WTC11 (cell line): ENCODE data around the gene RCAN3. TPM values are rescaled to one million over a fixed set of nuclear protein-coding genes. Genes with fewer than 3 reads are reported as not detected.
A peak's percentile ranks its signal among the peaks of the same experiment; 100 is the strongest.

Source experiments
- ATAC-seq: fragments of 200-7000 bp; cut with Tn5 transposase; 2 replicates; pipeline ENCODE4 v1.10.0; 2021; ENCODE audit warnings: mild to moderate bottlenecking, moderate library complexity
- CTCF ChIA-PET: fragments of 300-600 bp; sonication (Branson Sonifier 250); formaldehyde crosslinking; loops from one replicate; lab custom pipeline; 2021; ENCODE audit warnings: antibody characterized with exemption; lab: Charles Lee
- POLR2A ChIA-PET: fragments of 350-600 bp; sonication (Branson Sonifier 250); formaldehyde crosslinking; loops from one replicate; lab custom pipeline; 2021; ENCODE audit warnings: antibody characterized with exemption; lab: Charles Lee
- DNase-seq: peaks from one replicate; pipeline ENCODE4 v3.0.0; 2021; ENCODE audit warnings: low spot score
- H3K27ac Mint-ChIP-seq: 2 replicates; pipeline ENCODE4 v1.8.0; 2021; ENCODE audit warnings: mixed read lengths
- H3K27me3 Mint-ChIP-seq: 2 replicates; pipeline ENCODE4 v1.8.0; 2021; ENCODE audit warnings: low read depth, mild to moderate bottlenecking, moderate library complexity, mixed read lengths
- H3K36me3 Mint-ChIP-seq: 2 replicates; pipeline ENCODE4 v1.8.0; 2021; ENCODE audit warnings: mixed read lengths
- H3K4me1 Mint-ChIP-seq: 2 replicates; pipeline ENCODE4 v1.8.0; 2022; ENCODE audit warnings: mixed read lengths
- H3K4me3 Mint-ChIP-seq: 2 replicates; pipeline ENCODE4 v1.8.0; 2021; ENCODE audit warnings: mild to moderate bottlenecking, moderate library complexity, mixed read lengths
- H3K9me3 Mint-ChIP-seq: 2 replicates; pipeline ENCODE4 v1.8.0; 2021; ENCODE audit warnings: mixed read lengths
- CBFB ChIP-seq: sonication (generic); formaldehyde crosslinking; IDR thresholded peaks from 2 replicates; pipeline ENCODE4 v1.8.1; 2022; ENCODE audit warnings: mild to moderate bottlenecking, low read depth, missing genetic modification reagents
- CTCF ChIP-seq: fragments of 200-600 bp; IDR thresholded peaks from 2 replicates; pipeline ENCODE4 v1.8.0; 2022; ENCODE audit warnings: antibody characterized with exemption
- ETV6 ChIP-seq: sonication (generic); formaldehyde crosslinking; IDR thresholded peaks from 2 replicates; pipeline ENCODE4 v1.8.1; 2022; ENCODE audit warnings: mild to moderate bottlenecking, missing genetic modification reagents
- GTF2I ChIP-seq: fragments of 250-450 bp; sonication (Bioruptor Pico); conservative IDR thresholded peaks from 2 replicates; pipeline ENCODE4 v1.4.0; 2021; ENCODE audit warnings: mild to moderate bottlenecking
- JAZF1 ChIP-seq: fragments of 250-450 bp; sonication (Bioruptor Pico); IDR thresholded peaks from 2 replicates; pipeline ENCODE4 v1.9.0; 2021; ENCODE audit warnings: moderate library complexity, mild to moderate bottlenecking, inconsistent platforms
- MAX ChIP-seq: sonication (generic); formaldehyde crosslinking; IDR thresholded peaks from 2 replicates; pipeline ENCODE4 v1.8.0; 2022; ENCODE audit warnings: mild to moderate bottlenecking, missing genetic modification reagents
- NFATC4 ChIP-seq: fragments of 250-450 bp; sonication (Bioruptor Pico); IDR thresholded peaks from 2 replicates; pipeline ENCODE4 v1.9.0; 2021; ENCODE audit warnings: mild to moderate bottlenecking
- NFYB ChIP-seq: sonication (generic); formaldehyde crosslinking; conservative IDR thresholded peaks from 2 replicates; pipeline ENCODE4 v1.8.0; 2022; ENCODE audit warnings: low read depth, missing genetic modification reagents
- RORB ChIP-seq: fragments of 250-450 bp; sonication (Bioruptor Pico); IDR thresholded peaks from 2 replicates; pipeline ENCODE4 v1.9.0; 2021; ENCODE audit warnings: mild to moderate bottlenecking
- TP53 ChIP-seq: sonication (generic); formaldehyde crosslinking; IDR thresholded peaks from 2 replicates; pipeline ENCODE4 v1.8.1; 2023; ENCODE audit warnings: mild to moderate bottlenecking, missing genetic modification reagents
- ZNF396 ChIP-seq: fragments of 250-450 bp; sonication (Bioruptor Pico); IDR thresholded peaks from 2 replicates; pipeline ENCODE4 v1.8.0; 2021; ENCODE audit warnings: mild to moderate bottlenecking, moderate library complexity, borderline replicate concordance
- ZNF423 ChIP-seq: fragments of 250-450 bp; sonication (Bioruptor Pico); IDR thresholded peaks from 2 replicates; pipeline ENCODE4 v2.1.2; 2022; ENCODE audit warnings: mild to moderate bottlenecking, moderate library complexity
- total RNA-seq: library from RNA; stranded (reverse); gene quantifications from 3 replicates; pipeline ENCODE4 v1.2.3, GENCODE V29; 2021
- TF ChIP-seq, protein P1 (sequence below): sonication (generic); formaldehyde crosslinking; IDR thresholded peaks from 2 replicates; pipeline ENCODE4 v1.8.0; 2022; ENCODE audit warnings: mild to moderate bottlenecking, missing genetic modification reagents
- TF ChIP-seq, protein P2 (sequence below): sonication (generic); formaldehyde crosslinking; IDR thresholded peaks from 2 replicates; pipeline ENCODE4 v1.8.0; 2023; ENCODE audit warnings: missing genetic modification reagents
- TF ChIP-seq, protein P3 (sequence below): sonication (generic); formaldehyde crosslinking; IDR thresholded peaks from 2 replicates; pipeline ENCODE4 v1.8.0; 2023; ENCODE audit warnings: missing genetic modification reagents, mild to moderate bottlenecking, borderline replicate concordance
- TF ChIP-seq, protein P4 (sequence below): fragments of 250-450 bp; sonication (Bioruptor Pico); IDR thresholded peaks from 2 replicates; pipeline ENCODE4 v1.9.0; 2021; ENCODE audit warnings: mild to moderate bottlenecking, borderline replicate concordance

RCAN3 gene
- total RNA-seq, 1 experiment from 2014 or later: 23.3 TPM

DNA sequence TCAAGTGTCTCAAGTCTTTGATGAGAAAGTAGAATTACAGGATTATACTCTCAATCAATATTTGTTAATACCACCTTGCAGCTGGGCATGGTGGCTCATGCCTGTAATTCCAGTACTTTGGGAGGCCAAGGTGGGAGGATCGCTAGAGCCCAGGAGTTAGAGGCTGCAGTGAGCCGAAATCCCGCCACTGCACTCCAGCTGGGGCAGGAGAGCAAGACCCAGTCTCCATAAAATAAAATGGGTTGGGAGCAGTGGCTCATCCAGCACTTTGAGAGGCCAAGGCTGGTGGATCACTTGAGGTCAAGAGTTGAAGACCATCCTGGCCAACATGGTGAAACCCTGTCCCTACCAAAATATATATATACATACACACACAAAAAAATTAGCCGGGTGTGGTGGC lies 52.1 kb downstream of the RCAN3 start:
- Mint-ChIP-seq H3K27me3 (peaks cover 37% of the 10 kb centered on the region), H3K36me3 (no peaks in the 10 kb centered on the region), H3K9me3 (no peaks in the 10 kb centered on the region), H3K27ac (no peak overlapping the region), H3K4me1 (peaks cover 26% of the 10 kb centered on the region), H3K4me3 (no peak overlapping the region)
- no peak for ATAC-seq
- TF ChIP-seq JAZF1 (CRISPR knock-in tag) (no peak), NFATC4 (CRISPR knock-in tag) (no peak), ETV6 (CRISPR knock-in tag) (no peak), CBFB (CRISPR knock-in tag) (no peak), ZNF396 (CRISPR knock-in tag) (no peak)
- TF ChIP-seq, protein P1, sequence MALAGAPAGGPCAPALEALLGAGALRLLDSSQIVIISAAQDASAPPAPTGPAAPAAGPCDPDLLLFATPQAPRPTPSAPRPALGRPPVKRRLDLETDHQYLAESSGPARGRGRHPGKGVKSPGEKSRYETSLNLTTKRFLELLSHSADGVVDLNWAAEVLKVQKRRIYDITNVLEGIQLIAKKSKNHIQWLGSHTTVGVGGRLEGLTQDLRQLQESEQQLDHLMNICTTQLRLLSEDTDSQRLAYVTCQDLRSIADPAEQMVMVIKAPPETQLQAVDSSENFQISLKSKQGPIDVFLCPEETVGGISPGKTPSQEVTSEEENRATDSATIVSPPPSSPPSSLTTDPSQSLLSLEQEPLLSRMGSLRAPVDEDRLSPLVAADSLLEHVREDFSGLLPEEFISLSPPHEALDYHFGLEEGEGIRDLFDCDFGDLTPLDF (CRISPR knock-in tag): no peak
- CTCF ChIA-PET: interaction anchor here (1.0 to 3.0 kb wide), 4 partner anchors 13 to 139 kb away, joined by 4 to 16 read pairs (median 10); partner anchors contain the start of gene NIPAL3
- no peak for DNase-seq
- POLR2A ChIA-PET: no interaction called here

- peak; percentile 53 for DNase-seq
- peak; percentile 37 for ATAC-seq
- TF ChIP-seq, protein P2, sequence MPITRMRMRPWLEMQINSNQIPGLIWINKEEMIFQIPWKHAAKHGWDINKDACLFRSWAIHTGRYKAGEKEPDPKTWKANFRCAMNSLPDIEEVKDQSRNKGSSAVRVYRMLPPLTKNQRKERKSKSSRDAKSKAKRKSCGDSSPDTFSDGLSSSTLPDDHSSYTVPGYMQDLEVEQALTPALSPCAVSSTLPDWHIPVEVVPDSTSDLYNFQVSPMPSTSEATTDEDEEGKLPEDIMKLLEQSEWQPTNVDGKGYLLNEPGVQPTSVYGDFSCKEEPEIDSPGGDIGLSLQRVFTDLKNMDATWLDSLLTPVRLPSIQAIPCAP (CRISPR knock-in tag): no peak
- TF ChIP-seq ZNF423 (0 out of 2 replicates have a peak, but pooled peaks have one; percentile 35), TP53 (CRISPR knock-in tag) (0 out of 2 replicates have a peak, but pooled peaks have one; percentile 54)
- Mint-ChIP-seq H3K36me3 (no peaks in the 10 kb centered on the region), H3K9me3 (no peaks in the 10 kb centered on the region), H3K4me1 (peaks cover 26% of the 10 kb centered on the region), H3K4me3 (peak within 1 kb of the TSS; percentile 74), H3K27me3 (peaks cover 37% of the 10 kb centered on the region), H3K27ac (no peak within 1 kb of the TSS)
- POLR2A ChIA-PET: interaction anchor here (0.6 kb wide), 1 partner anchor 84 kb away, joined by 3 read pairs; no protein-coding TSS in a partner anchor
- CTCF ChIA-PET: interaction anchor here (1.0 to 3.0 kb wide), 4 partner anchors 14 to 140 kb away, joined by 4 to 16 read pairs (median 9); partner anchors contain the start of gene NIPAL3
These were observed 53.2 kb downstream of the RCAN3 start, which contains the start of gene NCMAP for GRCh38 chr1:24555591-24556413. TSS of gene NCMAP (plus strand) at chr1:24556087. CDS start at chr1:24595431, 39,344 bp downstream.

DNA sequence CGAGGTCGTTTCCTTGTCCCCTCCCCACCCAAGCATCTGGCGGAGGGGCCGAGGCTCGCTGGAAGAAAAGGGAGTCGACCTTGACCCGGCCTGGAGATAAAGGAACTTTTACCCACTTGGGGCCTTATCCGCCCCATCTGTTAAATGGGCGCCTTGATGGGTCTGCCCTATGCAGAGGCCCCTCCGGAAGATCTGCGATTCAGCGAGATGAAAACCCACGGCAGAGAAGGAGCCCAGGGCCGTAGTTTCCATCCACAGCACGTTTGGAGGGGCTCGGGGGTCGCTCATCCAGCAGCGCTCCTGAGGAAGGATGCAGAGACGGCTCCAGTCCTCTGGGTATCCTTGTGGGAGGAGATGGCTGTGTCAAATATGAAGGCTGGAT lies 53.8 kb downstream of the RCAN3 start:
- TF ChIP-seq, protein P3, sequence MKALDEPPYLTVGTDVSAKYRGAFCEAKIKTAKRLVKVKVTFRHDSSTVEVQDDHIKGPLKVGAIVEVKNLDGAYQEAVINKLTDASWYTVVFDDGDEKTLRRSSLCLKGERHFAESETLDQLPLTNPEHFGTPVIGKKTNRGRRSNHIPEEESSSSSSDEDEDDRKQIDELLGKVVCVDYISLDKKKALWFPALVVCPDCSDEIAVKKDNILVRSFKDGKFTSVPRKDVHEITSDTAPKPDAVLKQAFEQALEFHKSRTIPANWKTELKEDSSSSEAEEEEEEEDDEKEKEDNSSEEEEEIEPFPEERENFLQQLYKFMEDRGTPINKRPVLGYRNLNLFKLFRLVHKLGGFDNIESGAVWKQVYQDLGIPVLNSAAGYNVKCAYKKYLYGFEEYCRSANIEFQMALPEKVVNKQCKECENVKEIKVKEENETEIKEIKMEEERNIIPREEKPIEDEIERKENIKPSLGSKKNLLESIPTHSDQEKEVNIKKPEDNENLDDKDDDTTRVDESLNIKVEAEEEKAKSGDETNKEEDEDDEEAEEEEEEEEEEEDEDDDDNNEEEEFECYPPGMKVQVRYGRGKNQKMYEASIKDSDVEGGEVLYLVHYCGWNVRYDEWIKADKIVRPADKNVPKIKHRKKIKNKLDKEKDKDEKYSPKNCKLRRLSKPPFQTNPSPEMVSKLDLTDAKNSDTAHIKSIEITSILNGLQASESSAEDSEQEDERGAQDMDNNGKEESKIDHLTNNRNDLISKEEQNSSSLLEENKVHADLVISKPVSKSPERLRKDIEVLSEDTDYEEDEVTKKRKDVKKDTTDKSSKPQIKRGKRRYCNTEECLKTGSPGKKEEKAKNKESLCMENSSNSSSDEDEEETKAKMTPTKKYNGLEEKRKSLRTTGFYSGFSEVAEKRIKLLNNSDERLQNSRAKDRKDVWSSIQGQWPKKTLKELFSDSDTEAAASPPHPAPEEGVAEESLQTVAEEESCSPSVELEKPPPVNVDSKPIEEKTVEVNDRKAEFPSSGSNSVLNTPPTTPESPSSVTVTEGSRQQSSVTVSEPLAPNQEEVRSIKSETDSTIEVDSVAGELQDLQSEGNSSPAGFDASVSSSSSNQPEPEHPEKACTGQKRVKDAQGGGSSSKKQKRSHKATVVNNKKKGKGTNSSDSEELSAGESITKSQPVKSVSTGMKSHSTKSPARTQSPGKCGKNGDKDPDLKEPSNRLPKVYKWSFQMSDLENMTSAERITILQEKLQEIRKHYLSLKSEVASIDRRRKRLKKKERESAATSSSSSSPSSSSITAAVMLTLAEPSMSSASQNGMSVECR (CRISPR knock-in tag): no peak
- TF ChIP-seq MAX (CRISPR knock-in tag) (no peak), CTCF (no peak), GTF2I (CRISPR knock-in tag) (peak; percentile 55; the same call in 1 of the 2 replicates), RORB (no peak), NFYB (CRISPR knock-in tag) (no peak), ZNF423 (no peak)
- TF ChIP-seq, protein P4, sequence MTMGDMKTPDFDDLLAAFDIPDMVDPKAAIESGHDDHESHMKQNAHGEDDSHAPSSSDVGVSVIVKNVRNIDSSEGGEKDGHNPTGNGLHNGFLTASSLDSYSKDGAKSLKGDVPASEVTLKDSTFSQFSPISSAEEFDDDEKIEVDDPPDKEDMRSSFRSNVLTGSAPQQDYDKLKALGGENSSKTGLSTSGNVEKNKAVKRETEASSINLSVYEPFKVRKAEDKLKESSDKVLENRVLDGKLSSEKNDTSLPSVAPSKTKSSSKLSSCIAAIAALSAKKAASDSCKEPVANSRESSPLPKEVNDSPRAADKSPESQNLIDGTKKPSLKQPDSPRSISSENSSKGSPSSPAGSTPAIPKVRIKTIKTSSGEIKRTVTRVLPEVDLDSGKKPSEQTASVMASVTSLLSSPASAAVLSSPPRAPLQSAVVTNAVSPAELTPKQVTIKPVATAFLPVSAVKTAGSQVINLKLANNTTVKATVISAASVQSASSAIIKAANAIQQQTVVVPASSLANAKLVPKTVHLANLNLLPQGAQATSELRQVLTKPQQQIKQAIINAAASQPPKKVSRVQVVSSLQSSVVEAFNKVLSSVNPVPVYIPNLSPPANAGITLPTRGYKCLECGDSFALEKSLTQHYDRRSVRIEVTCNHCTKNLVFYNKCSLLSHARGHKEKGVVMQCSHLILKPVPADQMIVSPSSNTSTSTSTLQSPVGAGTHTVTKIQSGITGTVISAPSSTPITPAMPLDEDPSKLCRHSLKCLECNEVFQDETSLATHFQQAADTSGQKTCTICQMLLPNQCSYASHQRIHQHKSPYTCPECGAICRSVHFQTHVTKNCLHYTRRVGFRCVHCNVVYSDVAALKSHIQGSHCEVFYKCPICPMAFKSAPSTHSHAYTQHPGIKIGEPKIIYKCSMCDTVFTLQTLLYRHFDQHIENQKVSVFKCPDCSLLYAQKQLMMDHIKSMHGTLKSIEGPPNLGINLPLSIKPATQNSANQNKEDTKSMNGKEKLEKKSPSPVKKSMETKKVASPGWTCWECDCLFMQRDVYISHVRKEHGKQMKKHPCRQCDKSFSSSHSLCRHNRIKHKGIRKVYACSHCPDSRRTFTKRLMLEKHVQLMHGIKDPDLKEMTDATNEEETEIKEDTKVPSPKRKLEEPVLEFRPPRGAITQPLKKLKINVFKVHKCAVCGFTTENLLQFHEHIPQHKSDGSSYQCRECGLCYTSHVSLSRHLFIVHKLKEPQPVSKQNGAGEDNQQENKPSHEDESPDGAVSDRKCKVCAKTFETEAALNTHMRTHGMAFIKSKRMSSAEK (CRISPR knock-in tag): no peak

More for the DNA sequence above, 53.8 kb downstream of the RCAN3 start:
- DNase-seq (no peak), ATAC-seq (no peak)
- ChIA-PET POLR2A (no interaction called here), CTCF (no interaction called here)
- Mint-ChIP-seq H3K36me3 (no peaks in the 10 kb centered on the region), H3K9me3 (no peaks in the 10 kb centered on the region), H3K4me1 (peaks cover 23% of the 10 kb centered on the region), H3K27ac (no peak overlapping the region), H3K4me3 (peak overlapping the region; percentile 67), H3K27me3 (peaks cover 37% of the 10 kb centered on the region)
